A673 (cell line): Measurements from ENCODE around the gene FRMD4A.

ENCODE experiments used
- EZH2 ChIP-seq: fragments of 200-600 bp; sonication (generic); IDR thresholded peaks from 2 replicates; pipeline ENCODE4 v1.6.1; 2017; ENCODE audit warnings: borderline replicate concordance, low read depth, mild to moderate bottlenecking, mixed read lengths, antibody characterized with exemption, low read length; ENCODE audit not compliant: poor library complexity, severe bottlenecking
- TF ChIP-seq, protein P1 (sequence below): fragments of 300-800, 200-600 bp; sonication (generic); conservative IDR thresholded peaks from 2 replicates; pipeline ENCODE4 v1.5.1; 2017; ENCODE audit warnings: low read depth, mild to moderate bottlenecking, antibody characterized with exemption, low read length, moderate library complexity, mixed read lengths

DNA sequence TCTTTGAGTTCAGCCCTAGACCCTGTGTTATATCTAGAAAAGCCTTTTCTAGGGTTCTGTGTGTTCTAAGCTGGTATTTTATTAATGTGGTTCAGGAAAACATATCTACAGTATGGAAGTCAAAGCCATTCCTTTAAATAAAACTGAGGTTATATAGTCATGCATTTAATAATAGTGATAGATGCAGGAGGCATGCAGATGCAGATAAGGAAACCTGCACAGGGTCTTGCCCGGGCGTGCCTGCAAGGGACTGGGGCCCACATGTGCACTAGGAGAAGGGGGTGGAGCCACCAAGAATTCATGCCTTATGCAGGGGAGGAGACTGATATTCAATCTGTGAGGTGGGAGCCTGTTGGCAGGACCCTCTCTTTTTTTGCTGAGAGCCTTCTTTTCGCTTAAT is 572.4 kb downstream of the FRMD4A start:
- TF ChIP-seq EZH2 = no peak
- TF ChIP-seq, protein P1, sequence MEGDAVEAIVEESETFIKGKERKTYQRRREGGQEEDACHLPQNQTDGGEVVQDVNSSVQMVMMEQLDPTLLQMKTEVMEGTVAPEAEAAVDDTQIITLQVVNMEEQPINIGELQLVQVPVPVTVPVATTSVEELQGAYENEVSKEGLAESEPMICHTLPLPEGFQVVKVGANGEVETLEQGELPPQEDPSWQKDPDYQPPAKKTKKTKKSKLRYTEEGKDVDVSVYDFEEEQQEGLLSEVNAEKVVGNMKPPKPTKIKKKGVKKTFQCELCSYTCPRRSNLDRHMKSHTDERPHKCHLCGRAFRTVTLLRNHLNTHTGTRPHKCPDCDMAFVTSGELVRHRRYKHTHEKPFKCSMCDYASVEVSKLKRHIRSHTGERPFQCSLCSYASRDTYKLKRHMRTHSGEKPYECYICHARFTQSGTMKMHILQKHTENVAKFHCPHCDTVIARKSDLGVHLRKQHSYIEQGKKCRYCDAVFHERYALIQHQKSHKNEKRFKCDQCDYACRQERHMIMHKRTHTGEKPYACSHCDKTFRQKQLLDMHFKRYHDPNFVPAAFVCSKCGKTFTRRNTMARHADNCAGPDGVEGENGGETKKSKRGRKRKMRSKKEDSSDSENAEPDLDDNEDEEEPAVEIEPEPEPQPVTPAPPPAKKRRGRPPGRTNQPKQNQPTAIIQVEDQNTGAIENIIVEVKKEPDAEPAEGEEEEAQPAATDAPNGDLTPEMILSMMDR = no peak
